Heart left ventricle (tissue), 13 donors: Measurements from ENCODE around the gene GLDC.

Experiments used
- CTCF ChIP-seq, 12 donors: fragments of 200-600 bp; sonication (generic) in 4 of 12; IDR thresholded peaks; one replicate each; pipeline versions ENCODE4 v1.5.0 to v1.8.0; 2018 to 2022; ENCODE audit warnings: antibody characterized with exemption in 12 of 12, mild to moderate bottlenecking in 5 of 12
- POLR2A ChIP-seq, 2 donors: fragments of 450-650 bp; IDR thresholded peaks; one replicate each; pipeline ENCODE4 v1.6.1; 2017; ENCODE audit warnings: antibody characterized with exemption in 2 of 2, mild to moderate bottlenecking in 2 of 2, moderate library complexity in 2 of 2
- donor health status: ischemic (EF 13 %, LVEDD 7.1; RV severe dilation, severe dysfunction).
- donor health status: DM: no; HTN: yes; CAD: no.
- donor health status: DM: no; HTN: no; CAD: no.
- donor health status: ischemic (EF 25% LVEDD 6.9; RV normal size, moderate dysfunction).
- donor health status: ischemic (EF 25% LVEDD 5.7; RV mildly dilated, moderate dysfunction).
- donor health status: ischemic (EF 35%, LVEDD 5.7; RV mildly dilated, moderate dysfunction).
- donor health status: nonischemic (EF 11% LVEDD 7.7; RV severe dilation, severe dysfunction).
- donor health status: DM: yes; HTN: yes; CAD: no.
- donor health status: PGD.
- donor health status: ischemic (EF 29% LVEDD 5.4; RV normal size, mild dysfunction).
- donor health status: nonischemic (EF 23%, LVEDD 6.1; RV moderate dilation, normal function).

- no peak for TF ChIP-seq CTCF (IDR thresholded peaks at IDR 0.05)
- TF ChIP-seq POLR2A (IDR thresholded peaks at IDR 0.05) = no peak
Observed at GRCh38 chr9:6590334-6590733, 55.2 kb downstream of the GLDC start.
